KBM-7 (cell line): ENCODE measurements around the gene PARM1.

Experiments used
- DNase-seq: peaks from one replicate; pipeline ENCODE4 v3.0.0-alpha.2; 2015
- in situ Hi-C: fragments of 300-500 bp; cut with MboI; formaldehyde crosslinking; loops from 2 replicates; pipeline ENCODE4 v1.14.3; 2020; ENCODE audit warnings: low sequenced_read_pairs, low pct_unique_long_range_greater_than_20kb, mixed read lengths

The PARM1 gene, protein sequence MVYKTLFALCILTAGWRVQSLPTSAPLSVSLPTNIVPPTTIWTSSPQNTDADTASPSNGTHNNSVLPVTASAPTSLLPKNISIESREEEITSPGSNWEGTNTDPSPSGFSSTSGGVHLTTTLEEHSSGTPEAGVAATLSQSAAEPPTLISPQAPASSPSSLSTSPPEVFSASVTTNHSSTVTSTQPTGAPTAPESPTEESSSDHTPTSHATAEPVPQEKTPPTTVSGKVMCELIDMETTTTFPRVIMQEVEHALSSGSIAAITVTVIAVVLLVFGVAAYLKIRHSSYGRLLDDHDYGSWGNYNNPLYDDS

DNA sequence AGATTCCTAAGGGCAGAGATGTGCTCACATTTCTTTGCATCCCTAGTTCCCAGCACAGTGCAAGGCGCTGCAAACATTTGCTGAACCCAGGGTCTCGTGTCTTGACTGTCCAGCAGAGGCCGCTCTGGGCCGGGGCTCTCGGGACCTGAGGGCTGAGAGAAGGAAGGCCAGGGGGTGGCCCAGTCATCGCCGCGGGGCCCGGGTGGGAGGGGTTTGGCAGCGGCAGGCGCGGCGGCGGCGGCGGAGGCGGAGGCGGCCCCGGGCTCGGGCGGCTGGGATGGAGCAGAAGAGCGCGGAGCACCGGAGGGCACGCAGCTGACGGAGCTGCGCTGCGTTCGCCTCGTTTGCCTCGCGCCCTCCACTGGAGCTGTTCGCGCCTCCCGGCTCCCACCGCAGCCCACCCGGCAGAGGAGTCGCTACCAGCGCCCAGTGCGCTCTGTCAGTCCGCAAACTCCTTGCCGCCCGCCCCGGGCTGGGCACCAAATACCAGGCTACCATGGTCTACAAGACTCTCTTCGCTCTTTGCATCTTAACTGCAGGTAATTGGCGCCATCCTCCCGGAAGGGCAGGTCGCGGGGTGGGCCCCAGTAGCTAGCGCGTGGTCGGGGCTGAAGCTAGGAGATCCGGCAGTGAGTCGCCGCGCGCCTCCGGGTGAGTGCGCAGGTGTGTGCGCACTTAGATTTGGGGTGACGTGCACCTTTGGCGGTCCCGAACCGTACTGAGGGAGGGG, at the start of gene PARM1:
PARM1 (plus strand) TSS at position 285 of the 730 bp plus-strand sequence; CDS start at position 497, 212 bp downstream.
- in situ Hi-C loops, result no loop called here
- peak; percentile 80 for DNase-seq

DNA sequence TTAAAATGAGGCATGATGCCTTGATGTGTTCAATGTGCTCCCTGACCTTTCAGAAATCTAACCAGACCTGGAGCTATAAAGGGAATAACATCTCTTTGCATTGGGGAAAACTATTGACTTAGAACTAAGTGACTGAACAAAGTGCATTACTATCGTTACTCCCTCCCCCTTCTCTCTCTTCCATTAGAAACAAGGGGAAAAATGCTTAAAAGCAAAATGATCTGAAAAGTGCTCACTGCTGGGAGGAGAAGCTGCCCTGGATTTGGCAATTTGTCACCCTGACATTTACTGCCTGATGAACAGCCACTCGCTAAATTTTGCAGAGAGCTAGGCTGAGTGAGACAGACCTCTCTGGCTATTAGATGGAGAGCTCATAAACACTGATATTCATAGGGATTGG, 48.6 kb upstream of the PARM1 start:
- in situ Hi-C loops, result no loop called here
- DNase-seq, result no peak

DNA sequence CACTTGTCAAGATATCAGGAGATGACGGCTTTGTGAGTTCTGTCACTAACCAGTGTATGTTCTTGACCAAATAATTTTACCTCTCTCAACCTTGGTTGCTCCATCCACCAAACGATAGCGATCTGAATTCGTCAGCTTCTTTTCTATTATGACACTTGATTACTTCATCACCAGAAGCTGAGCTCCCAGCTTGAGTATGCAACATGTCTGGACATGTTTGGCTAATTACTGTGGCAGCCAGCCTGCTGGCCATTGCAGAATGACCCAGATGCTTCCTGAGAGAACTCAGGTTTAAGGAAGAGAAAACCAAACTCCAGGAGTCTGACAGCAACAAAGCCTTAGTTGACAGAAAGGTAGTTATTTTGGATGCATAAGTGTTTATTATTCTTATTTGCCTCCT, 46.4 kb upstream of the PARM1 start:
- in situ Hi-C loops, result no loop called here
- peak; percentile 19 for DNase-seq

DNA sequence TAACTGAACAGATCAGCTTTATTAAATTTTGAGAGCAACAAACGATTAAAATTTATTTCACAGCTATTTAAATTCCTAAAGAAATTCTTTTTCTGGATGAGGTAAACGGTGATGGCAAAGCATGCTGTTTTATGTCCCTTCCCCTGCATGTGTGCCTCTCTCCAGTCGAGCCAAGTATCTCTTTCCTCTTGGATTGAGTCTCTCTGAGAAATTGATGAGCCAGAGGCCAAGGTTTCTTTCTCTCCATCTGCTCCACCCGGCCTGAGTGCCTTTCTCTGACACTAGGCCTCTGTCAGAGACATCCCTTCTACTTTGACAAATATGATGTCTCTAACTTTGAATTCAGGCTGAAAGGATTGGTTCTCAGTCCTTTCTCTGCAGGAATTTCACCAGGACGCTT, 42.6 kb upstream of the PARM1 start:
- in situ Hi-C loops, result no loop called here

DNA sequence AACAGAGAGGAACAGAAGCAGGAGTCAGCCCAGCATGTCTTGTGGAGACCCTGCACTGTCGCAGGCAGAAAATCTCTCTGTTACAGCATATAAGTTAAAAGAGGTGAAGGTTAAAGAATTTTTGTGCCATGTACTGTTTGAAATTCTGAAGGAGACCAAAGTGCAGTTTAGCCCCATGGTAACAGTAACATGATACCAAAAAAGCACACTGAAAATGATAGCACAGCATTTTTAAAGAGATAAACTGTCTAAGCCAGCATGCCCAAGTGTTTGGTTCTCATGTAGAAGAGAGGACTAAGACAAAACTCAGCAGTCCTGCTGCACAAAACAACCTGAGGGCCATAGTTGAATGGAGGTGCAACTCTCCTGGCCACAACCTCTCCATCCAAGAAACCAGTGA, 41.9 kb upstream of the PARM1 start:
- in situ Hi-C loops, result no loop called here
- DNase-seq, result no peak

More for the DNA sequence above, 42.6 kb upstream of the PARM1 start:
- DNase-seq, result no peak

DNA sequence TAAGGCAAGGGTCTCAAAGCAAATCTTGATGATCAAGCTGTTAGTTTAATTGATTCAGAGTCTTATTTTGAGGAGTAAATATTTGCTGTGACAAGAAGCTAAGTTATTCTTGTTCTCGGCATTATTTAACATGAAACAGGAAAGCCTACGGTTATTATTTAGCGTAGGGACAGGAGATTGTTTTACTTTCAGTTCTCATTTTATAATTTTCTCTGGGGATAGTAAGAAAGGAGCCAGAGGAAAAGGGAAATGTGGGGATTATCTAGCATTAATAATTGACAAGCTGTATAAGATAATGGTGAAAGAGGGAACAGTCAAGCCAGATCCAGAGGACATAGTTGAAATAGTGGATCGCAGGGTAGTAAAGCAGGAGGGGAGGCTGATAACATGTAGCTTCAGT, 39.7 kb upstream of the PARM1 start:
- in situ Hi-C loops, result no loop called here
- DNase-seq, result no peak

DNA sequence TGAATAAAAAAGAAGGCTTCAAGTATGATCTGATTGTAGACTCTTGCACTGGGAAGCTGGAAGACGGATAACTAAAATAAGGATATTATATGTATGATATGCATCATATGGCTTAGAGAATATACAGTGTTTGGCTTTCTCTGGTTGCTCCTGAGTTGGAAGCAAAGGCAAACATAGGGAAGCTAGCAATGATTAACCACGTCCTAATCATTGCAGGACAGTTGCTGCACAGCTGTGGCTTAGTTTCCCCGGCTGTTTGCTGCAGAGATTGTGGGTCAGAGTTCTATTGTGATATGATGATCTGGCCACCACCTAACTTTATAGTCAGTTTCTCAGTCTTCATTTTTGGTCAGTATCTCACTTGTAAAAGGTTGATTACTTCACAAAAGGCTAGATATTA, 36.3 kb upstream of the PARM1 start:
- in situ Hi-C loops, result no loop called here
- no peak for DNase-seq

DNA sequence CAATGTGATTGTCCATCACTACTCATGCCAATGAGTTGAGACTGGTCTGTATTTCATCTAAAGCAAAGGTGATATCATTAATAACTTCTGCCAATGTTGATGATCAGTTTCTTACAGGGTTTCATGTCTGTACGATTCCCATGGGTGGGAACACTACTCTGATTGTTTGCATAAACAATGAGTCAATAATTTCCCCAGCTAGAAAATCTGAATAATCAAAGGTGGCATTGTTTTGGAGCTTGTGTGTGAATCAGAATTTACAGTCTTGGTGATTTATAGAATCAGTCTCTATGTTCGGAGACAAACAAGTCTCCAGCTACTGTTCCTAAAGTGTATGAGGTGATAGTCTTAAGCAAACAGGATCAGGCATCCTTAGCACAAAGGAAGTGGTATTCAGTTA, 35.5 kb upstream of the PARM1 start:
- in situ Hi-C loops, result no loop called here
- no peak for DNase-seq

DNA sequence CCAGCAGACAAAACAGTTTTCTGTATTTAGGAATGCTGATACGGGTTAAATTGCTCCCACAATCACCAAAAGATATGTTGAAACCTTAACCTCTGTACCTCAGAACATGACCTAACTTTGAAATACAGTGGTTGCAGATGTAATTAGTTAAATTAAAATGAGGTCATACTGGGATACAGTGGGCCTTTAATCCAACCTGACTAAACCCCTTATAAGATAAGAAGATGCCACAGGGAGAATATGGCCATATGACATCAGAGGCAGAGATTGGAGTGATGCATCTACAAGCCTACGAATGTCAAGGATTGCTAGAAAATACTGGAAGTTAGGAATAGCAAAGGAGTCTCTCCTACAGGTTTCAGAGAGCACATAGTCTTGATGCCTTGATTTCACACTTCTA, 32.1 kb upstream of the PARM1 start:
- in situ Hi-C loops, result no loop called here
- no peak for DNase-seq

DNA sequence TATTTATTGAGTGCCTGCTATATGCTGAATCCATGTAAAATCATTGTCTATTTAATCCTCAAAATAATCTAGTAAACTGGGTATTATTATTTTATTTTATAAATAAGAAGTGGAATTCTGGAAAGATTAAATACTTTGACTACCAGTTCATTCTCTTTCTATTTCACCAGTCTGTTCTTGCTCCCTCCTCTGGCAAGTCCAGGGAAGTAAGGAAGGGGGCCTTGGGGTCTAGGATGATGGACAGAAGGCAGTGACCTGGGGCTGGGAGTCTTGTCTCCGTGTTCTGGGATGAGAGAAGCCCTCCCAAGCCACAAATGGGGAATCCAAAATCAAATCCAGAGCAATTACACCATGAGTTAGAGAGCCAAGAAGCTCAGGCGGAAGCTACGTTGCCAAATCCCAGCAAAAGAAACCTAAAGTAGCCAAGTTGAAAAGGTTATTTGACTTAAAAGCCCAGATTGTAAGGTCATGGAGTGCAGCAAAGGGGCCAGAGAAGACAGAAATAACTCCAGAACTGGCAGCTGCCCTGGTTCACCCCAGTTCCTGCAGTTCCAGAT, 28.3 kb upstream of the PARM1 start:
- no peak for DNase-seq
- in situ Hi-C loops, result no loop called here

DNA sequence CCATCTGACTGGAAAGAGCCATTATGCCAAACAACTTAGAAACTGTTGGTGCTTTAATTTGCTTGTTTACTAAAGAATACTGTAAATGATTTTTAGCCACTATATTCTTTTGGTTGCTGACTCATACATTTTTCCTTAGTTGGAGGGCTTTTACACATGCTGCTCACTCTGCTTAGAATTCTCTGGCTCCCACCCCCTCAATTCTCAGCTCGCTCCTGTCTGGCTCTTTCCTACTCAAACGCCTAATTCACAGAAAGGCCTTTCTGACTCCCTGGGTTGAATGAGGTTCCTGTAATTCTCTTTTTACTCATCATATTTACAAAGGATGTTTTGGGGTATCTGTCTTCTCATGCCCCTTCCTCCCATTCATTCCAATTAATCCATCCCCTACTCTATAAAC, 26.1 kb upstream of the PARM1 start:
- no peak for DNase-seq
- in situ Hi-C loops, result no loop called here

DNA sequence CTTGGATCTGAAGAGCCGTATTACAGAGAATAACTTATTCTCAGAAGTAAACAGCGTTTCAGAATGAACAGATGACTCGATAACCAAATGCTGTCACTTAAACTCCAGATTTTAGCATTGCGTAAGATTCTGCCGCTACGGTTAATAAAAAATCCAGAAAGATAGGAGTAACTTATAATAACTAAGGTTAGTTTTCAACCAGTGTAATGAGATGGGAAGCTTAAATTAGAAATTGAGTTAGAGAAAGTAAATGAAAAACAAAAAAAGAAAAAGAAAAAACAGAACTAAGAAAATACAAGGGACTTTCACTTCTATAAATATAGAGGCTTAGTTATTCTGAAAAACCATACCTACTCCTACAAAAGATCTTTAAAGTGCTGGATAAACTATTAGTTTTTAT, 13.1 kb upstream of the PARM1 start:
- DNase-seq, result no peak
- in situ Hi-C loops, result no loop called here

DNA sequence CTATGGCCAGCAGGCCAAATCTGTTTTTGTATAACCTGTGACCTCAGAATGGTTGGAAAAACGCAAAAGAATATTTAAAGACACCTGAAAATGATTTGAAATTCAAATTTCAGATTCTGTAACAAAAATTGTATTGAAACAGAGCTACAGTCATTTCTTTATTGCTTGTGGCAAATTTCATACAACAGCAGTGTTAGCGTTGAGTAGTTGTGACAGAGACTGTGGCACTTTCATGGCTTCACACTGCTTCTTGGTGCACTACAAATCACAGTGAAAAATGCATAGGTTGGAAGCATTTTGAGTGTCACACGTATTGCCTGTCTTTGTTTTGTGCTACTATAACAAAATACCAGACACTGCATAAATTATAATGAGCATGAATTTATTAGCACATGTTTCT, 12.2 kb upstream of the PARM1 start:
- in situ Hi-C loops, result no loop called here

DNA sequence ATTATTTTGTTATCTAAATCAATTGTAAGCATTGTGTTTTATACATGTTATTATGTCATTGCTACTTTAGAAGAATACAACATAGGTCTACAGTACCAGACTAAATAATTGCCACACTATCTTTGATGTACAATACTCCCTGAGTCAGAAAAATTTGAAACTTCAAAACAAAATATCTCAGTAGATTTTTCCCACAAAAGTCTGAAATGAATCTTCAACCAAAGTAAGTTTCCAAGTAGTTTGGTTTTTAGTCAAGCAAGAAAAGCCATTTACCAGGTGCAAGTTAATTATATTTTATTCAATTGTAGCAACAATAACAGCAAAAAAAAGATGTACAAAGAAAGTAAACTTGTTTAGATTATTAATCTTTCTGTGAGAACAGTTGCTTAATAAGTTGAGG, 11.4 kb upstream of the PARM1 start:
- DNase-seq, result no peak
- in situ Hi-C loops, result no loop called here

More for the DNA sequence above, 12.2 kb upstream of the PARM1 start:
- no peak for DNase-seq

DNA sequence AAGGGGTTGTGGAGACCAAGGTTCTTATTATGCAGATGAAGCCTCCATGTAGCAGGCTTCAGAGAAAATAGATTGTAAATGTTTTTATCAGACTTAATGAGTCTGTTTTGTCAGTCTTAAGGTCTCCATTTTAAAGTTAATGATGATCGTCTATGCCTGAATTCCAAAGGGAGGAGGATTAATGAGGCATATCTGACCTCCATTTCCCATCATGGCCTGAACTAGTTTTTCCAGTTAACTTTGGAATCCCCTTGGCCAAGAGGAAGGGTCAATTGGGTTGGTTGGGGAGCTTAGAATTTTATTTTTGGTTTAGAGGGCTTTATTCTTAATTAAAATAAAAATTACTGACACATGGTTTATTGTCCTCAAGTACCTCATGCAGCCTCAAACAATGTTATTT, 6.9 kb upstream of the PARM1 start:
- in situ Hi-C loops, result no loop called here
- no peak for DNase-seq

DNA sequence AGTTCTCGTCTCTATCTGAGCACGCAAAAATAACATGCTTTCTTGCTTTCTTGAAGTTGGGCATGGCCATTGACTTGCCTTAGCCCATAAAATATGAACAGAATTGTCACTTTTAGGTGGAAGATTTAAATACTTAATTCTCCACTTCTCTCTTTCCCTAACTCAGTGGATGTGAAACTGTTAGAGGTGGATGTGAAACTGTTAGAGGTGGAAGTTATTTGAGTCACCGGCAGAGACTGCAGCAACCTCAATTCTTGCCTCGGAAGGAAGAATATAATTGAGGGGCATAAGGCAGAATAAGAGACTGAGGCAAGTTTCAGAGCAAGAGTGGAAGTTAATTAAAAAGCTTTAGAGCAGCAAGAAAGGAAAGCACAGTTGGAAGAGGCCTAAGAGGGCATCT, 2.8 kb upstream of the PARM1 start:
- no peak for DNase-seq
- in situ Hi-C loops, result no loop called here

DNA sequence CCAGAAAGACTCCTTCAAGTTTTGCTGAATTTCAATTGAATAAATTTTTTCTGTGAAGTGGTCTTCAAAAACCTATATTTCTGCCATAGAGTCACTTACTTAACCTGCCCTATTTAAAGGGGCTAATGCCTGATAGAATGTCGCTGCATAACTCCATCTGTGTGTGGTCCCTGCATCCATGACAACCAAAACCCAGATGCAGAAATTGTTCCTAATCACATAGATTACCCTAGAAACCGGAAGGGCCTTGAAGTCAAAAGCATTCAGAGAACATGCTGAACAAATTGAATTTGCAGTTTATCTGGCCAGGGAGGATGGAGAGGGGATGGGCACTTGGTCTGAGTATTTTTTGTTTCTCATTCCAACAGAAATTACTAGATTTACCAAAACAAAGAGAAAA, 1.5 kb upstream of the PARM1 start:
- DNase-seq, result no peak
- in situ Hi-C loops, result no loop called here

DNA sequence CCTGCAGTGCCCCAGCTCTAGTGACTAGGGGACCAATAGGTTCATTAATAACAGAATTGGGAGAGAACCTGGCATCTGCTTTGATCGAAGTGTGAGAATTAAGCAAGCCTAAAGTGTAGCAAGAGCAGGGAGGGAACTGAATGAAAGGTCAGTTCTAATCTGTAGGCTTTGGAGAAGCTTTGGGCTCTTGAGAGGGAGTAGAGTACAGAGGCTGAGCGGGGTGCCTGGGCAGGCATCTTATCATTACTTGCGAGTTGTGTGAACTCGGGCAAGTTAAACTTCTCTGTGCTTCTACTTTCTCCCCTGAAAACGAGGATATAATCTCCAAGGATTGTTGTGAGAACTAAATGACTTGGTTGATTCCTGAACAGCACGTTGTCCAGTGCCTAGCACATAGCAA, 906 bp upstream of the PARM1 start:
- DNase-seq, result no peak
- in situ Hi-C loops, result no loop called here

DNA sequence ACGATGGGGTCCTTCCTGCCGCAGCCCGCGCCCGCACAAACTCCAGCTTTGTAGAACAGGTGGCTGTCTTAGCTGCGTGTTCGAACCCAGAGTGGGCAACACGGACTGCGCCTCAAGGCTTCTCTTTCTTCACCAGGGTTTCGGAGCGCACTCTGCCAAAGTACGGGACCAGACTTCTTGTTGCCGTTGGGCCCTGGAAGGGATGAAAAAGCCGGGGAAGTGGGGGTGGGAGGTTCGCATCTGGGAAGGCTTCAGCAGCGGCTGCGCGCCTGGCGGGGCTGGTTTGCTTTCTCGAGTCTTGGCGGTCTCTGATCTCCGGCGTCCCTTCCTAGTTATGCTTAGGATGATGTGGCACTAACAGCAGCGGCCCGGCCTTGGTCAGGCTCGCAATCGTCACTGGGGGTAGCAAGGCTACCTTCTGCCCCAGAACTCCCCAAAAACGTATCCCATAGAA, 673 bp downstream of the PARM1 start:
- in situ Hi-C loops, result no loop called here
- no peak for DNase-seq

DNA sequence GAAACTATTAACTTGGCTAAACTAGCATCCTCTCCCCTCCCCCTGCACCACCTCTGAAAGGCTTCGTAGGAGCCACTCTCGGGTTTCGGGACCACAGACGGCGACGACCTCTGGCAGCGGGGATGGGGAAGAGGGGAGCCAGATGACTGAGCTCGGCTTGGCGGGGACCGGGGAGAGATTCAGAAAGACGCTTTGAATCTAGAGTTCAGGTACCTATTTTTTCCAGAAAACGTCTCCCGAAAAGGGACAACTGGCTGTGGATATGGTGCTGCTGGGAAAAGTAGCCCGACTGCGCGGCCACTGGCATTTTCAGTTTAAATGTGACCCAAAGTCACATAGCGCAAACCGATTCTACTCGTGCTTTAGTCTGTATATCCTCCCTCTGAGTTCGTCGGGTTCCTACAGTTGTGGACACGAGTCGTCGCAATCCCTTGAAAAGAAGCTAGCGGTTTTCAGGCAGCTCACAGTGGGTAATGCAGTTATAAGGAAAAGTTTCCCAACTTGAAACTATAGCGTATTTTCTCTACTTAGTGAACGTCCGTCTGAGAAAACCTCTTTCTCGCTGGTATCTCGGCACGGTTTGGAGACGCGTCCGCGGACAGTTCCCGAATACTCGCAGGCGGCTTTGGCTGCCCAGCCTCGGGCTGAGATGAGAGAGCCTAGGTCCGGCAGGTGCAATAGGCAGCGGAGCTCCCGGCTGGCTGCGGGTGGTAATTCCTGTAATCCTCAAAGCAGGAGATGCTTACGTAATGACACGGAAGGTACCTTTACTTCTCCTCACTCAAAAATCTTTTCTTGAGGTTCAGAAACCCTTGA, 1.3 kb downstream of the PARM1 start:
- in situ Hi-C loops, result no loop called here
- no peak for DNase-seq
